Stimulated activated CD8-positive, alpha-beta memory T cell treated with anti-CD3 and anti-CD28 coated beads, Interleukin-7, amount 100 ng/mL, for 4 hours (primary cell): ENCODE results near the gene ARHGEF37.

Experiments
- DNase-seq, 2 donors: peaks; one replicate each; pipeline ENCODE4 v3.0.0-alpha.2; 2020; ENCODE audit warnings: low read depth in 2 of 2

ARHGEF37 gene

DNA sequence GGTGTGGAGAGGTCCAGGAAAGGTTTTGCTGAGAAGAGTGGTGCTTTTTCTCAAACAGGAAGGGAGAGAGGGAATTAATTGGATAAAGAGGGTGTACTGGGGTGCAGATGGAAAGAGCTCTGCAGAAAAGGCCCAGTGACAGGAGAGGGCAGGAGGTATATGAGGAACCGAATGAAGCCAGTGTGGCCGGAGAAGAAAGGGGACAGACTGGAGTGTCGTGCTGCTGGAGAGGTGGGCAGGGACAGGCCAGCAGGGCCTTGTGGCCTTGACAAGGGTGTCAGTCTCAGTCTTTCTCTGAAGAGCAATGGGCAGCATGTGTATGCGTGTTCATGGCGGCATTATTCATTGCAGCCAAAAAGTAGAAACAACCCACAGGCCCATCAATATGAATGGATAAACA, 48.1 kb downstream of the ARHGEF37 start:
- no peak for DNase-seq

DNA sequence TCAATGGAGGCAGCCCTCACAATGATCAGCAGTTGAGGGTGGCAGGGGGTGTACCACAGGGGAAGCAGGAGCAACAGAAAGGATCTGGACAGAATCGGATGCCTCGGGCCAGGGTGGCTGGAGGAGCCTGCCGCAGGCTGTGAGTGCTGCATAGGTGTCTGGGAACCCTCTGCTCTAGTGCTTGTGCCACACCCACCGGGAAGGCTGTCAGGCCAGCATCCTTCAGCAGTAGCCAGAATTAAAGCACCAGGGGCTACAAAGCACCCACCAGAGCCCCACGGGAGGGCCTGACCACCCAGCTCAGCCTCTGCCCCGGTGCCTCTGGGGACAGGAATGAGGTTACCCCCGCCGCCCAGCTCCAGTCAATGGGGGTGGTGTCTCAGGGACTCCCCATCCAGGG, 49.0 kb downstream of the ARHGEF37 start:
- DNase-seq, result no peak

DNA sequence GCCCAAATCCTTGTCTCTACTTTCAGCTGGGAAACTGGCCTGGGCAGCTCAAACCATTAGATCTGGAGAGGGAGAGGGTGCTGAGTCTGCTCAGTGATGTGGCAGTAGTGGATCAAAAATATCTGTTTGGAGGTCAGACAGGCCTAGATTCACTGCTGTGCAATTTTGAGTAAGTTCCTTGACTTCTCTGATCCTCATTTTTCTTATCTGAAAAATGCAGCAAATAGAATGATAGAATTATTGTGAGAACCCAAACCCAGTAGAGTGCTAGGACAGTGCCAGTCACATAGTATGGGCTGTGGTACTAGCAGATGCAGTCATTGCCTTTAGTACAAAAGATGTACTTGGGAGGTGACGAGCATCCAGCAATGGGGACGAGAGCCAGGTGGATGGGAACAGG, 50.2 kb downstream of the ARHGEF37 start:
- DNase-seq, result no peak

DNA sequence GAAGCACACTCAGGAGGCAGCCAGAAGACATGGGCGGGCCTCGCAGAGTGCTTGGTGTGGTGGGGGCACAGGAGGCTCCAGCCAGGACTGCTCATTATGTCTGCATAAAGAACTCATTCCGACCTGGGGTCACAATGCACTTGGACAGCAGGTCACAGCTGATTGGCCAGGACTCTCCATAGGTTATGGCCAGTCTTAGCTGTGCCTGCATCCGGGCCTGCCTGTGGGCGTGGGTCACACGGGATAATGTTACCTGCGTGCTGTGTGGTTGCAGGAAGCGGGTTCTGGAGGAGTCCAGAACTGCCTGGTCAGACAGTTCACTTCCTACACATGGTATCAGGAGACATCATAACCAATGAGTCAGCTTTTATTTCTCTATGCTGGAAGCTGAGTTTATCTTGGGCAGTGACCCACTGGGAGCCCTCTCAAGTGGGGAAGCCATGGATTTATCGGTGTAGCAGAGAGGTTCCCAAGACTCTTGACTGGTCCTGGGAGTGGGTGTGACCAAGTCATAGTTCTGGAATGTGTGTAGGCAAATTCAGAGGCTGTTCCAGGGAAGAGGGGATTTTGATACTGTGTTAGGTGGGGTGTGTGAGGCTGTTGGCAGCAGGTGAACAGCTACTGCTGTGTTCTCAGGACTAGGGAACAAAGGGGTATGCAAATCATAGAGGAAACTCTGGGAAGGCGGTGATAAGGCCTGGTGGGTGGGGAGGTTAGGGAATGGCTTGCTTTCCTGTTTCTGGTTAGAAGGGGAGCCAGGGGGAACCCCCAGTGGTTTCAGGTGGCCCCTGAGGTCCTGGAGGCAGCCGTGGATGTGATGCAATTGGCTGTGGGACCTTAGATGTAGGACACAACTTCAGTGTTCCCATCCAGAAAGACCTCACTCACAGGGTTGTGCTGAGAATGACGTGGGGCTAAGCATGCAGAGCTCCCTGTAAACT, 51.3 kb downstream of the ARHGEF37 start:
- DNase-seq, result no peak

DNA sequence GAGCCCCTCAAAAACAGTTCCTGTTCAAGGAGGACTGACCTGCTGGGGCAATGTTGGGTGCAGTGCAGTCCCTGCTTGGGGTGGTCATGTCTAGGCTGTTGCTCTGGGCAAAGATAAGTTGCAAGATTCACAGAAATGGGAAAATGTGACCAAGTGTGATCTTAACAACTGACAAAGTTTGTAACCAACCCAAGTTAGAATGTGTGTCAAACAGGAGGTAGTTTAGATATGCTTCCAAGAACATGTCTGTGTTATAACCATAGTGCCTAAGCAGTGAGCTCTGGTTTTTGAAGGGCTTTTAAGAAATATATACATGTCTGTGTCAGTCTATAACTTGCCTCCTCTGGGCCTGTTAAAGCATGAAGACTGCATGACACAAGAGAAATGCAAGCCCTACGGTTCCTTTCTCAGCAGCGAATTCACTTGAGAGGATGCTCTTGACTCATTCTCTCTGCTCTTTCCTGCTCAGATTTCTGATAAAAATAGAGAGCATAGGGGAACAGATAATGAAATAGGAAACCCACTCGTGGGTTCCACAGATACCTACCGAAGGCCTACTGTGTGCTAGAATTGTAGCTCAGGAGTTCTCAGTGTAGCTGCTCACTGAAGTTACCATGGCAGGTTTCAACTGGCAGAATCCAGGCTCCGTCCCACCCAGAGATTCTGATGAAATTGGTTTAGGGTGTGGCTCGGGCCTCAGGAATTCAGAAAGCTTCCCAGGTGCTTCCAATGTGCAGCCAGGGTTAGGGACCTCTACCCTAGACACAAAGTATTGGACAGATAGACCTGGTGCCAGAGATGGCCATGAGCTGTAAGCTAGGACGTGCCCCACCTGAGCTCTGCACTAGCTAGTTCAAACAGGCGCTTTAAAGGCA, 52.4 kb downstream of the ARHGEF37 start:
- DNase-seq, result no peak

DNA sequence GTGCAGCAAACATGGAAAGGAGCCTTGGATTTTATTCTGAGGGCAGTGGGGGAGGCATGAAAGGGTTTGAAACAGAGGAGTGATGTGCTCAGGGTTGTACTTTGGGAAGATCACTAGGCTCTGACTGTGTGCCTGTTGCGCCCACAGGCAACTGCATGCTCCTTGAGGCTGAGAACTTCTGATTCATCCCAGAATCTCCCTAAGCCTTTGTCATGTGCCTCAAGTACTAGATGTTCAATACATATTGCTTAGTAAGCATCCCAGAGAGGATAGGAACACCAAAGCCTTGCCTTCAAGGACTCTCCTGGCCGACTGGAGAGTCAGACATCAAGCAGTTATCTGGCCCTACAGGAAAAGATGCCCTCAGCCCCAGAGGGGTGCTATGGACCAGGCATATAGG, 54.1 kb downstream of the ARHGEF37 start:
- no peak for DNase-seq

DNA sequence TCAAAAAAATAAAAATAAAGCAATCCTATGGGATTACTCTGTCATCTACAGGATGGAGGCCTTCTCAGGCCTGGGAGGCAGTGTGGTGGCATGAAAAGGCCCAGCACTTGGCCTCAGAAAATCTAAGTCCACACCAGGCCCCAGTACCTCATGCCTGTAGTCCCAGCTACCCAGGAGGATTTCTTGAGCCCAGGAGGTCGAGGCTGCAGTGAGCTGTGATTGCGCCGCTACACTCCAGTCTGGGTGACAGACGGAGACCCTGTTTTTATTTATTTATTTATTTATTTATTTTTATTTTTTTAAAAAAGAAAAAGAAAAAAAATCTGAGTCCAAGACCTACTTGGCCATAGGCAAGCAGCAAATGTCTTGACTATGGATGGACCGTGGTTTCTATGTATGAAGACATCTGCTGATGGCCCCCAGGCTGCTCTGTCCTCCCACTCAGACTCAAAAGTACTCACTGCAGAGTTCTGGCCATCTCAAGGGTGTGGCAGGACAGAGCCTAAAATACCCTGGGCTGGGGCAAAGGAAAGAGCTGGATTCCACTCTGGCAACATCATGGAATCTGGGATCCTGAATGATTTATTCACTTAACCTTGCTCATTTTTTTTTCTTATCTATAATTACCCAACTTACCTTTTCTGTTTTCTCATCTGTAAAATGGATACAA, 55.0 kb downstream of the ARHGEF37 start:
- no peak for DNase-seq

DNA sequence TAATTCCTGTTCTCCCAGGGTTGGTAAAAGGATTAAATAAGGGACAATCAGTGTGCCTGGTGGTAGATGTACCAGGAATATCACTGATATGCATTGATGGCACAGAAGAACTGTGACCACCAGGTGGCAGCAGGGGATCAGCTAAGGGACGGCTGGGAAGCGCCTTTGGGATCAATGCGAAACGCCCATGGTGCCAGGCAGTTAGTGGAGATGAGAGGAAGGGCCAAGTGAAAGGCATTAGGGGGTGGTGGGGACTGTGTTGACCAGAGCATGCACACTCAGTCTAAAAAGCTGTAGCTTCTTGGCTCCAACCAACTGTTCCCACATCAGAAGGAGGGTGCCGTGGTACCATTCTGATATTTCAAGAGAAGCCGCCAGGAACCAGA, 55.6 kb downstream of the ARHGEF37 start:
- peak in 1 of 2 donors; percentile 39 for DNase-seq

DNA sequence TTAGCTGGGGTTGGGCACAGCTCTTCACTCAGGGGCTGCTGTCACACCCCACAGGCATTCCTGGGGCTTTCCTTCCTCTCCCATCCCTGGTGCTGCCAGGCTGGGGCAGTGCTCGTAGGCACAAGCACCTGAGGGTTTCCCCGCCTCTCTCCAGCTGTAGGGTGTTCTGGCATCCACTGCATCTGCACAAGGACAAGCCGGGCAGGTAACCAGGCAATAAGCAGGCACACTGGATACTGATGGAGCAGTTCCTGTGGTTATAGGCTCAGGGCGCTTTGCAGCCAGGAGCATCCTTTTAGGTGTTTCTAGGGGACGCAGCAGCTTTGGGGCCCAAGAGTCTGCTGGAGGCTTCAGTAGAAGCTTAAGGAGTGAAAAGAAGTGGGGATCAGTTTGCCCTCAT, 56.8 kb downstream of the ARHGEF37 start:
- no peak for DNase-seq

DNA sequence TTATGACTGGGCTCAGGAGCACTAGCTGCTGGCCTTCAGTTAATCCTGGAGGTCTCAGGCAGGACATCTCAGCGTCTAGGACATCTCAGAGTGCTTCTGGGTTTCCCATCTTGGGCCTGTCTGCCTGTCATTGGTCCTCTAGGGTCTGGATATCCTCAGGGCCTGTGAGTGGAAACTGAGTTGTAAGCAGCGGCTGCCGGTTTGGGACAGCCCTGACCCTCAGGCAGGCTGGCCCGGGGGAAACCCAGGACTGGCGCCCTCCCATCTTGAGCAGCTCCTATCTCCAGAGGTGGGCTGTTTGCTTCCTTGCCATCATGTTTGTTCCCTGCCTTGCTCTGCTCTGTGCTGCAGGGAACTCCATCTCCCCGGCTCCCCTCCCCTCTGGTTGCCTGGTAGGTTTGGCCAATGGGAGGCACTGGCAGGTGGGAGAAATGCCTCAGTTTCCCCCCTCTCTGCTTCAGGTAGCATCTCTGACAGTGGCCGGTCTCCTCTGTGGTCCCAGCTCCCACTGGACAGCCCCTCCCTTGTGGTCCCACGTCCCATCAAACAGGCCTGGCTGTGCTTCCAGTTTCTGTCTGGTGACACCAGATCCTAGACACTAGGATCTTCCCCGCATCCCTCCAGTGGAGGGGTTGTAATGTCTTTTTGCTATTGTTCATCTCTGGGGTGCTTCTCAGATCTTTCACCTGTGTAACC, 57.4 kb downstream of the ARHGEF37 start:
- DNase-seq, result no peak

DNA sequence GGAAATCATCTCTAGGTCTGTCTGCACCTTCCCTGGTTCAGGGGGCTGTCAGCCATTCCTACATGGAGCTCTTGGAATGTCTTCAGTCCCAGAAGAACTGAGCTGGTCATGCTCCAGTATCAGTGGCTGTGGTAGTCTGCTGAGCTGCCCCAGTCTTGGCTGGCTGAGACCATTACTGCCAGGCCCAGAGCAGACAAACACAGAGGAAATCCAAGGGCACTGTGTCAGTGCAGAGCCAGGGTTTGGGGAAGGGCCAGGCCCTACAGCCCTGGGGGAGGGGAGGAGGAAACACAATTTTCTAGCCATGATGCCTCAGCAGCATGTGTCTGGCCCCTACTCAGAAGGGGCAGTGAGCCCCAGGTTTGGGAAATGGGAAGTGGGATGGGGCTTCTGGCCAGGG, 58.4 kb downstream of the ARHGEF37 start:
- no peak for DNase-seq

DNA sequence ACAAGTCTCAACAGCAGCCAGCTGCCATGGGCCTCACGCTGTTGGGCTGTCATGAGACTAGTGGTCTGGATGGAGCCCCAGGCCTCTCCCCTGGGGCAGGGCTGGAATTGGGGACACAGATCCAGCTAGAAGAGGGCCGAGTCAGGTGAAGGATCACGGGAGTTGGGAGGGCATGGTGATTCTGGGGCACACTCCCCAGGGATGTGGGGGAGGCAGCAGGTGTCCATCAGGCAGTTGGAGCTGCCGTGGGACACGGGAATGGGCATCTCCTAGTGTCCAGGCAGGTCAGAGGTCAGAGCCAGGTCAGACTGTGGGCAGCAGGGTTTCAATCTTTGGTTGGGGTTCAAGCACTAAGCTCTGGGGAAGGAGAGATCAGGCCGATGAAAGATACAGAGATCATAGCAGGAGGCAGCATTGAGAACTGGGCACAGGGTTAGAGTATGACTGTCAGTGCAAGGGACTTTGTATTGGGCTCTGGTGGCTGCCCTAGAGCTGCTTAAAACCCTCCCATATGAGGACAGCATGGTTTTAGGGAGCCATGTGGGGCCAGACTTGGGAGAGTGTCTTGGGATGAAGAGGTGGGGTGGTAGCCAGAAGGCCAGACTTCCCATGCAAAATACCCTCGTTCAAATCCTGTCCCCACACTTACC, 59.2 kb downstream of the ARHGEF37 start:
- DNase-seq, result no peak

DNA sequence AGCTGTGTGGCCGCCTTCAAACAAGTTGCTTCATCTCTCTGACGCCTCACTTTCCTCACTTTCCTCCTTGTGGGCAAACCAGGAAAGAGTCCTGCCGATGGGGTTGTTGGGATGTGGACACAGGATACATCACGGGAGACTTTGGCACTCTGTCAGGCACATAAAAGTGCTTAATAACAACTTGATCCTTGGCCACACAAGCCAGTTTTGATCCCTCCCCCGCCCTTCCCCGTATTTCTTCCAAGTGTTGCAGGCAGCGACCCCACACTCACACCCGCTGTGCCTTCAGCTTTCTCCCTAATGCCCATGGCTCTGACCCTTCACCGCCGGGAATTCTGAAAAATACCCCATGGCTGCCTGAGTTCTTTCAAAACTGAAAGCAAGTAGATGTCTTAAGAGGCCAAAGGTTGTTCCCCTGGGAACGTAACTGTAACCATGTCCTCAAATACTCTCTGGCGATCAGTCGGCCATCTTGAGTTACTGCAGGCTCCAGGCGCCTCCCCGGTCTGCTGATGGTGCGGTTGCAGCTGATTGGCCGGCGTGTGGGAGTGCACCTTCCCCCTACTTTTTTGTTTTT, 59.8 kb downstream of the ARHGEF37 start:
- no peak for DNase-seq

DNA sequence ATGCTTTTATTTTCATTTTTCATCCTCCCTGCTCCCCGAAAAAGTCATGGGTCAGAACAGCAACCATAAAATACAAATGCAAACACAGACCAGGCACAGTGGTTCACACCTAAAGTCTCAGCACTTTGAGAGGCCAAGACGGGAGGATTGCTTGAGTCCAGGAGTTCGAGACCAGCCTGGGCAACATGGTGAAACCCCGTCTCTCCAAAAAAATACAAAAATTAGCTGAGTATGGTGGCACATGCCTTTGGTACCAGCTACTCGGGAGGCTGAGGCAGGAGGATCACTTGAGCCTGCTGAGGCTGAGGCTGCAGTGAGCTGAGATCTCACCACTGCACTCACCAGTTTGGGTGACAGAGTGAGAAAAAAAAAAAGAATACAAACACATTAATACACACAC, 60.3 kb downstream of the ARHGEF37 start:
- no peak for DNase-seq

DNA sequence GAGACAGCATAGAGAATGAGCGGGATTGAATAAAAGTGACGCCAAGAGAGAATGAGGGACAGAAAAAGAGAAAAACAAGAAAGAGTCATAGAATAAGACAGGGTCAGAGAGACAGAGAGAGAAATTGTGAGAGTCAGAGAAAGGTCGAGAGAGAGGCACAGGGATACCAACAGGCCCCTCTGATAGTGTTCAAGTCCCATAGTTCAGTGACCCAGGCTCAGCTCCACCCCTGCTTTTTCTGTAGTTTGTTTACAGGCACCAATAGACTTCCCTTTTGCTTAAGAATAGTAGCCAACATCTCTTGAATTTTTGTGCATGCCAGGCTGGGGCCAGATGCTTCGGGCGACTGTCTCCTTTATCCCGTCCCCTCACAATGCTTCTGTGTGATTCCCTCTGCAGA, 62.5 kb downstream of the ARHGEF37 start:
- no peak for DNase-seq

DNA sequence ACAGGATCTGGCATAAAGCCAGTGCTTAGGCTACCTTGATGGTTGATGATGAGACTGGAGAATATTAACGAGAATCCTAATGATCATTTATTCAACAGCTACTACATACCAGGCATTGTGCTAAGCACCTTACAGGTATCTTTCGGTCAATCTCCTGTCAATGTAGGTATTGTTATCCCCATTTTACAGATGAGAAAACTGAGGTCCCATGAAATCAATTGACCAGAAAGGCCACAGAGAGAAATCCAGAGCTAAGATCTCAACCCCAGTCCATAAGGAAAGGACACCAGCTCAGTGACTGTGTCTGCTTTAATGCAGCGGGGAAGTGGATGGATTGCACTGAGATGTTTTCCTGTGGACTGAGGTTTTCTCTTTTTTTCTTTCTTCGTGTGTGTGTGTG, 63.3 kb downstream of the ARHGEF37 start:
- no peak for DNase-seq

DNA sequence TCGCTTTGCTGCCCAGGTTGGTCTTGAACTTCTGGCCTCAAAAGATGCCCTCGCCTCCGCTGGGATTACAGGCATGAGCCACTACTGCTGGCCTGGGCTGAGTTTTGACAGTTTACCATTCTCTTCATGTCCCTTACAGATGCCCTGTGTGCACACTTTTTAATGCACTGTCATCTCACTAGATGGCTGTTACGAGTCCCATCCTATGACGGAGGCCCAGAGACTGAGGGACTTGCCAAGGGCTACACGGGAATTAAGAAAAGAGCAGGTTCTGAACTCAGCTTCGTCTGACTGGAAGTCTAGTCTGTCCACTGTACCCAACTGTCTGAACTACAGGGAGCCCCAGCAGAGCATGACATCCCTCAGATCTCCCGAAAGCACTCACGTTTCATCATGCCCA, 63.9 kb downstream of the ARHGEF37 start:
- no peak for DNase-seq

DNA sequence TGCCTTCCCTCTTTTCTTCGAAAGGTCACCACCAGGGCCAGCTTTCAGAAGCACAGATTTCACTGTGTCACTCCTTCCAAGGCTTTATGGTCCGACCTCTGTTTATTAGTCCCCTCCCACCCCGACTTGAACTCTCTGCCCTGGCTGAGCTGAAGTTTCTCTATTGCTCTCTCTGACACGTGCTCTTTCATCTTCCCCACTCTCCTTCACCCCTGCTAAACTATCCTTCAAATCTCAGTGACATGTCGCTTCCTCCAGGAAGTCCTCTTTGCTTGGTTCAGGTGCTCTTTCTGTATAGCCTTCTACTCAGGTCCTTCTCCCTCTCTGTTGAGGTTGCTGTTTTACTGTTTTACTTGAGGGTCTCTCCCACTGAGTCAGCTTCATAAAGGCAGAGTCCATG, 64.4 kb downstream of the ARHGEF37 start:
- no peak for DNase-seq

DNA sequence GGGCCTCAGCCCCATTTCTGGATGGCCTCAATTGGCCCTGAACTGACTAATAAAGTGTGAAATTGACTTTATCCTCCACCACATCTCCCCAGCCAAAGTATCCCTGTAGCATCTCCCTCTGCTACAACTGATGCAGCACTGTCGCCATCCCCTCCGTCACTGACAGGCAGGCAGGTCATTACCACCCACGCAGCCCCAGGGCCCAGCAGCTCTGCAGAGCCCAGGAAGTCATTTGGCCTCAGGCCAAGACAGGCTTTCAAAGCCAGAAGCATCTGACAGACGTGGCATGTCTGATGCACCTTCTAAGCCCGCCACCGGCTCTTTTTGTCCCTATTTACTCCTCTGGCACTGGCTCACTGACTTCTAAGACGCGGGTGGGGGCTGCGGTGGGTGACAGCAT, 65.3 kb downstream of the ARHGEF37 start:
- peak in 1 of 2 donors; percentile 33 for DNase-seq

DNA sequence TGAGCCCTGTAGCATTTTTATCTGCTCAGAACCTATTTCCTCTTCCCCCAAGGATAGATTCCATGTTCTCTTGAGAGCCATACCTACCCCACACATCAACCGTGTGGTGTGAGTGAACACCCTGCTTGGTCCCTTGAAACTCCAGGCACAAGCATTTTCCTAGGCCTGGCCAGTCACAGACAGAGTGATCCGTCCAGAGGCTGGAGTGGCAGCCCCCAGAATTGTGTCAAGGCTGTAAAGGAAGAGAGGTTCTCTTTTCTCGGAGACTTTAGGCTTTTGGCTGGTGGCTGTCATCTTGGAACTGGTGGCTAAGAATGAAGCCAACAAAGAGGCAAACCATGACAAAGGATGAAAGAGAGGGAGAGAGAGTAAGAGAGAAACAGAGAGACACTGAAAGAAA, 66.0 kb downstream of the ARHGEF37 start:
- DNase-seq, result no peak
